HEK293 (cell line): ENCODE results near the gene DAGLA.

Source experiments
- CTCF ChIA-PET: fragments of 350-600 bp; formaldehyde crosslinking; extraction: SDS; loops from one replicate; lab custom pipeline; 2021; ENCODE audit warnings: antibody characterized with exemption; lab: Yijun Ruan, JAX
- POLR2A ChIA-PET: fragments of 300-600 bp; formaldehyde crosslinking; extraction: SDS; loops from one replicate; lab custom pipeline; 2020; ENCODE audit warnings: antibody characterized with exemption, inconsistent platforms; lab: Yijun Ruan, JAX
- H3K27ac ChIP-seq: fragments of 200-500 bp; sonication (Bioruptor generic); 2 replicates; pipeline ENCODE4 v1.5.1; 2014; ENCODE audit warnings: low read depth, low read length, control low read depth, inconsistent platforms; ENCODE audit errors: extremely low read depth
- H3K36me3 ChIP-seq, 2 experiments: fragments of 200-500 bp in 1 of 2; sonication (Bioruptor generic) in 1 of 2; 1 replicate in 1 of 2; 2 replicates in 1 of 2; pipeline ENCODE4 v1.5.1; 2014 to 2017; ENCODE audit warnings: inconsistent platforms in 2 of 2, low read length in 2 of 2; ENCODE audit not compliant: control insufficient read depth in 2 of 2, insufficient read depth in 1 of 2
- H3K4me1 ChIP-seq: fragments of 200-500 bp; sonication (Bioruptor generic); 2 replicates; pipeline ENCODE4 v1.5.1; 2014; ENCODE audit warnings: mild to moderate bottlenecking, low read length, inconsistent platforms; ENCODE audit not compliant: control insufficient read depth, insufficient read depth
- H3K4me3 ChIP-seq: 2 replicates; pipeline ENCODE4 v1.5.1; 2011; ENCODE audit warnings: low read depth, mild to moderate bottlenecking, control low read depth, low read length, moderate library complexity
- H3K9me3 ChIP-seq: fragments of 200-500 bp; sonication (Bioruptor generic); 2 replicates; pipeline ENCODE4 v1.5.1; 2014; ENCODE audit warnings: low read depth, low read length, inconsistent platforms; ENCODE audit not compliant: control insufficient read depth, insufficient read depth
- GLIS1 ChIP-seq: fragments of 450-650 bp; formaldehyde crosslinking; IDR thresholded peaks from 2 replicates; pipeline ENCODE4 v1.5.1; 2016; ENCODE audit warnings: missing biosample characterization, missing genetic modification characterization
- GLIS2 ChIP-seq: fragments of 450-650 bp; formaldehyde crosslinking; IDR thresholded peaks from 2 replicates; pipeline ENCODE4 v1.5.1; 2016; ENCODE audit warnings: missing biosample characterization, missing genetic modification characterization
- ZBTB17 ChIP-seq: fragments of 450-650 bp; formaldehyde crosslinking; IDR thresholded peaks from 2 replicates; pipeline ENCODE4 v1.5.1; 2016; ENCODE audit warnings: missing biosample characterization, missing genetic modification characterization
- ZIC2 ChIP-seq: fragments of 450-650 bp; formaldehyde crosslinking; IDR thresholded peaks from 2 replicates; pipeline ENCODE4 v1.5.1; 2016; ENCODE audit warnings: missing biosample characterization, missing genetic modification characterization
- ZNF169 ChIP-seq: fragments of 450-650 bp; formaldehyde crosslinking; IDR thresholded peaks from 2 replicates; pipeline ENCODE4 v1.5.1; 2016; ENCODE audit warnings: missing biosample characterization, missing genetic modification characterization
- ZNF266 ChIP-seq: fragments of 450-650 bp; formaldehyde crosslinking; IDR thresholded peaks from 2 replicates; pipeline ENCODE4 v1.5.1; 2016; ENCODE audit warnings: missing biosample characterization, missing genetic modification characterization, low read depth
- ZNF311 ChIP-seq: fragments of 450-650 bp; formaldehyde crosslinking; IDR thresholded peaks from 2 replicates; pipeline ENCODE4 v1.5.1; 2017; ENCODE audit warnings: missing biosample characterization, missing genetic modification characterization, borderline replicate concordance
- ZNF324 ChIP-seq: fragments of 450-650 bp; formaldehyde crosslinking; IDR thresholded peaks from 2 replicates; pipeline ENCODE4 v1.5.1; 2016; ENCODE audit warnings: missing biosample characterization, missing genetic modification characterization
- ZNF335 ChIP-seq: fragments of 450-650 bp; formaldehyde crosslinking; conservative IDR thresholded peaks from 2 replicates; pipeline ENCODE4 v1.5.1; 2016; ENCODE audit warnings: missing biosample characterization, missing genetic modification characterization
- ZNF354C ChIP-seq: fragments of 450-650 bp; formaldehyde crosslinking; IDR thresholded peaks from 2 replicates; pipeline ENCODE4 v1.5.1; 2016; ENCODE audit warnings: missing biosample characterization, missing genetic modification characterization, low read depth, borderline replicate concordance
- ZNF404 ChIP-seq: fragments of 450-650 bp; formaldehyde crosslinking; IDR thresholded peaks from 2 replicates; pipeline ENCODE4 v1.5.1; 2017; ENCODE audit warnings: missing biosample characterization, missing genetic modification characterization
- ZNF510 ChIP-seq: fragments of 450-650 bp; formaldehyde crosslinking; IDR thresholded peaks from 2 replicates; pipeline ENCODE4 v1.5.1; 2018; ENCODE audit warnings: mild to moderate bottlenecking, missing genetic modification characterization, missing biosample characterization; ENCODE audit not compliant: insufficient replicate concordance
- ZNF514 ChIP-seq: fragments of 450-650 bp; formaldehyde crosslinking; IDR thresholded peaks from 2 replicates; pipeline ENCODE4 v1.5.1; 2016; ENCODE audit warnings: missing biosample characterization, missing genetic modification characterization
- ZNF585B ChIP-seq: fragments of 450-650 bp; formaldehyde crosslinking; IDR thresholded peaks from 2 replicates; pipeline ENCODE4 v1.5.1; 2016; ENCODE audit warnings: missing biosample characterization, missing genetic modification characterization
- ZNF660 ChIP-seq: fragments of 450-650 bp; IDR thresholded peaks from 2 replicates; pipeline ENCODE4 v1.5.1; 2018; ENCODE audit warnings: missing biosample characterization, mild to moderate bottlenecking, missing genetic modification characterization
- ZNF701 ChIP-seq: fragments of 450-650 bp; formaldehyde crosslinking; IDR thresholded peaks from 2 replicates; pipeline ENCODE4 v1.5.1; 2016; ENCODE audit warnings: missing biosample characterization, missing genetic modification characterization
- ZNF76 ChIP-seq: fragments of 450-650 bp; formaldehyde crosslinking; IDR thresholded peaks from 2 replicates; pipeline ENCODE4; 2016; ENCODE audit warnings: low read depth, missing biosample characterization, missing genetic modification characterization, borderline replicate concordance
- ZNF791 ChIP-seq: fragments of 450-650 bp; formaldehyde crosslinking; IDR thresholded peaks from 2 replicates; pipeline ENCODE4 v1.5.1; 2016; ENCODE audit warnings: missing biosample characterization, missing genetic modification characterization
- ZNF830 ChIP-seq: fragments of 450-650 bp; IDR thresholded peaks from 2 replicates; pipeline ENCODE4 v1.5.0; 2018; ENCODE audit warnings: missing biosample characterization, missing genetic modification characterization, low read depth, mild to moderate bottlenecking, moderate library complexity
- TF ChIP-seq, protein P1 (sequence below): fragments of 450-650 bp; formaldehyde crosslinking; IDR thresholded peaks from 2 replicates; pipeline ENCODE4 v1.5.1; 2016; ENCODE audit warnings: missing biosample characterization, missing genetic modification characterization, low read depth
- TF ChIP-seq, protein P2 (sequence below): fragments of 450-650 bp; formaldehyde crosslinking; IDR thresholded peaks from 2 replicates; pipeline ENCODE4 v1.5.1; 2016; ENCODE audit warnings: missing biosample characterization, missing genetic modification characterization
- TF ChIP-seq, protein P3 (sequence below): fragments of 450-650 bp; formaldehyde crosslinking; IDR thresholded peaks from 2 replicates; pipeline ENCODE4 v1.5.1; 2016; ENCODE audit warnings: missing biosample characterization, missing genetic modification characterization
- TF ChIP-seq, protein P4 (sequence below): fragments of 450-650 bp; formaldehyde crosslinking; IDR thresholded peaks from 2 replicates; pipeline ENCODE4 v1.5.1; 2016; ENCODE audit warnings: missing biosample characterization, missing genetic modification characterization

Gene DAGLA

DNA sequence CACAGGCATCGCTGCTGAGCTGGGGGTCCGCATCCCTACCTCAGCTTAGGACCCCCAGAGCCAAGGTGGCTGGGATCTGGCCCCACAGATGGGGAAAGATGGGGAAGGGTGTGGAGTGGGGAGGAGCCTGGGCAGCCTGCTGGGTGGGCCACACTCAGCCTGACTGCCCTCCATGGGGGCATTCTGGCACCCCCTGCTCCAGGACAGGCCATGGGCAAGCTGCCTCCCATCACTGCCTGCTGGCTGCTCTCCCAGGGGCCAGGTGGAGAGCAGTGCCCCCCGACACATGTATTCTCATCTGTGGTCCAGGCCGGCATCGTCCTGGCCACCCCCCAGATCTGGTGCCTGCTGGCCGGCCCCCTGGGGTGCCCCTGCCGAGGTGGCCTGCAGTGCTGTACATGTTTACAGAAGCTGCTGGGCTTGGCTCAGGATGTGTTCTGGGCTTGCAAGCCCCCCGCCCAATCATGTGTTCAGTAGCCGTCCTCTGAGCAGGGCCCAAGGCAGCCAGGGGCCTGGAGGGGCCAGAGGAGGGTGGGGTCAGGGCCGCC is 64.5 kb downstream of the DAGLA start:
- CTCF ChIA-PET = interaction anchor here (0.5 to 2.3 kb wide), 3 partner anchors 43 to 1329 kb away, joined by 3 to 10 read pairs (median 4); no protein-coding TSS in a partner anchor
- no peak for TF ChIP-seq ZNF354C (tag by site-specific recombination)
- TF ChIP-seq ZNF701 (tag by site-specific recombination) = no peak
- peak; percentile 60 for TF ChIP-seq GLIS2 (tag by site-specific recombination)
- TF ChIP-seq ZNF514 (tag by site-specific recombination) = no peak
- peak; percentile 55 for TF ChIP-seq ZIC2 (tag by site-specific recombination)
- TF ChIP-seq, protein P1, sequence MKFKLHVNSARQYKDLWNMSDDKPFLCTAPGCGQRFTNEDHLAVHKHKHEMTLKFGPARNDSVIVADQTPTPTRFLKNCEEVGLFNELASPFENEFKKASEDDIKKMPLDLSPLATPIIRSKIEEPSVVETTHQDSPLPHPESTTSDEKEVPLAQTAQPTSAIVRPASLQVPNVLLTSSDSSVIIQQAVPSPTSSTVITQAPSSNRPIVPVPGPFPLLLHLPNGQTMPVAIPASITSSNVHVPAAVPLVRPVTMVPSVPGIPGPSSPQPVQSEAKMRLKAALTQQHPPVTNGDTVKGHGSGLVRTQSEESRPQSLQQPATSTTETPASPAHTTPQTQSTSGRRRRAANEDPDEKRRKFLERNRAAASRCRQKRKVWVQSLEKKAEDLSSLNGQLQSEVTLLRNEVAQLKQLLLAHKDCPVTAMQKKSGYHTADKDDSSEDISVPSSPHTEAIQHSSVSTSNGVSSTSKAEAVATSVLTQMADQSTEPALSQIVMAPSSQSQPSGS = no peak
- peak; percentile 79 for TF ChIP-seq GLIS1 (tag by site-specific recombination)
- peak; percentile 46 for TF ChIP-seq ZNF335
- TF ChIP-seq, protein P2, sequence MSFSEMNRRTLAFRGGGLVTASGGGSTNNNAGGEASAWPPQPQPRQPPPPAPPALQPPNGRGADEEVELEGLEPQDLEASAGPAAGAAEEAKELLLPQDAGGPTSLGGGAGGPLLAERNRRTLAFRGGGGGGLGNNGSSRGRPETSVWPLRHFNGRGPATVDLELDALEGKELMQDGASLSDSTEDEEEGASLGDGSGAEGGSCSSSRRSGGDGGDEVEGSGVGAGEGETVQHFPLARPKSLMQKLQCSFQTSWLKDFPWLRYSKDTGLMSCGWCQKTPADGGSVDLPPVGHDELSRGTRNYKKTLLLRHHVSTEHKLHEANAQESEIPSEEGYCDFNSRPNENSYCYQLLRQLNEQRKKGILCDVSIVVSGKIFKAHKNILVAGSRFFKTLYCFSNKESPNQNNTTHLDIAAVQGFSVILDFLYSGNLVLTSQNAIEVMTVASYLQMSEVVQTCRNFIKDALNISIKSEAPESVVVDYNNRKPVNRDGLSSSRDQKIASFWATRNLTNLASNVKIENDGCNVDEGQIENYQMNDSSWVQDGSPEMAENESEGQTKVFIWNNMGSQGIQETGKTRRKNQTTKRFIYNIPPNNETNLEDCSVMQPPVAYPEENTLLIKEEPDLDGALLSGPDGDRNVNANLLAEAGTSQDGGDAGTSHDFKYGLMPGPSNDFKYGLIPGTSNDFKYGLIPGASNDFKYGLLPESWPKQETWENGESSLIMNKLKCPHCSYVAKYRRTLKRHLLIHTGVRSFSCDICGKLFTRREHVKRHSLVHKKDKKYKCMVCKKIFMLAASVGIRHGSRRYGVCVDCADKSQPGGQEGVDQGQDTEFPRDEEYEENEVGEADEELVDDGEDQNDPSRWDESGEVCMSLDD = no peak
- no peak for TF ChIP-seq ZNF76 (tag by site-specific recombination)
- no peak for TF ChIP-seq ZNF660 (tag by site-specific recombination)
- TF ChIP-seq ZNF311 (tag by site-specific recombination) = no peak
- TF ChIP-seq, all 188 proteins: peak for 4
- Histone ChIP-seq H3K36me3 (peaks cover 0 to 25% of the 10 kb centered on the region in 2 experiments; a peak in 1 of 3 replicates), H3K9me3 (no peaks in the 10 kb centered on the region), H3K4me1 (no peaks in the 10 kb centered on the region), H3K4me3 (no peak overlapping the region), H3K27ac (no peak overlapping the region)
- POLR2A ChIA-PET = no interaction called here

DNA sequence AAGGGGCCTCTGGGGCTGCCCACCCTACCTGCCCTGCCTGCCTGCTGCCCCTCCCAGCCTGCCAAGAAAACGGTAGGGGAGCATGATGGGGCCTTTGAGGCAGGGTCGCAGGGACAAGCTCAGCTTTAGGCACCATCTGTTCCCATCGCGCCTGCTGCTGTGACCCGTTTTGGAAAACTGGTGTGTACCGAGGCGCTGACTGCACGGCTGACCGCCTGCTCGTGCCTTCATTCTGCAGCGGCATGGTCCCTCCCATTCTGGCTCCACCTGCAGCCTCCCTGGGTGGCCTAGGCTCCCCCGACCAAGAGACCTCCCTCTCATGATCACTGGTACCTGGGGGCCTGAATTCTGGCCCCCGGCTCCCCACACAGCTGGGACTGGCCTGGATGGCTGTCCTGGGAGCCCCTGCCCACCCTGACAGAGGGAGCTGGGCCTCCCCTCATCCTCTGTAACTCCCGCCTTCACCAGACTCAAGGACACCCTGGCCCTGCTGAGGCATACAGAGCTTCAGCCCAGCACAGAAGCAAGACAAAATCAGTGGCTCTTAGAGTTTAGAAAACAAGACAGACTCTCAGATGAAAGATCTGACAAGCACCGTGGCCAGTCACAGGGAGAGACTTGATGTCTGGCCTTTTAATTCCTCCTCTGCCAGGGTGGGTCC is 65.7 kb downstream of the DAGLA start:
- Histone ChIP-seq H3K4me1 (no peaks in the 10 kb centered on the region), H3K36me3 (peaks cover 0 to 14% of the 10 kb centered on the region in 2 experiments; a peak in 1 of 3 replicates), H3K9me3 (no peaks in the 10 kb centered on the region), H3K4me3 (no peak overlapping the region), H3K27ac (no peak overlapping the region)
- POLR2A ChIA-PET = interaction anchor here (0.6 to 1.5 kb wide), 2 partner anchors 42 to 124 kb away, joined by 3 to 8 read pairs; no protein-coding TSS in a partner anchor
- TF ChIP-seq GLIS1 (tag by site-specific recombination) (0 out of 2 replicates have a peak, but pooled peaks have one; percentile 11), ZBTB17 (tag by site-specific recombination) (peak; percentile 59), ZNF585B (tag by site-specific recombination) (no peak), ZNF324 (tag by site-specific recombination) (no peak), ZNF169 (tag by site-specific recombination) (no peak), ZNF266 (tag by site-specific recombination) (no peak), ZNF510 (tag by site-specific recombination) (no peak), ZNF791 (no peak), ZNF830 (no peak), ZNF404 (no peak)
- TF ChIP-seq, protein P3, sequence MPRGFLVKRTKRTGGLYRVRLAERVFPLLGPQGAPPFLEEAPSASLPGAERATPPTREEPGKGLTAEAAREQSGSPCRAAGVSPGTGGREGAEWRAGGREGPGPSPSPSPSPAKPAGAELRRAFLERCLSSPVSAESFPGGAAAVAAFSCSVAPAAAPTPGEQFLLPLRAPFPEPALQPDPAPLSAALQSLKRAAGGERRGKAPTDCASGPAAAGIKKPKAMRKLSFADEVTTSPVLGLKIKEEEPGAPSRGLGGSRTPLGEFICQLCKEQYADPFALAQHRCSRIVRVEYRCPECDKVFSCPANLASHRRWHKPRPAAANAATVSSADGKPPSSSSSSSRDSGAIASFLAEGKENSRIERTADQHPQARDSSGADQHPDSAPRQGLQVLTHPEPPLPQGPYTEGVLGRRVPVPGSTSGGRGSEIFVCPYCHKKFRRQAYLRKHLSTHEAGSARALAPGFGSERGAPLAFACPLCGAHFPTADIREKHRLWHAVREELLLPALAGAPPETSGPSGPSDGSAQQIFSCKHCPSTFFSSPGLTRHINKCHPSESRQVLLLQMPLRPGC = no peak
- TF ChIP-seq, protein P4, sequence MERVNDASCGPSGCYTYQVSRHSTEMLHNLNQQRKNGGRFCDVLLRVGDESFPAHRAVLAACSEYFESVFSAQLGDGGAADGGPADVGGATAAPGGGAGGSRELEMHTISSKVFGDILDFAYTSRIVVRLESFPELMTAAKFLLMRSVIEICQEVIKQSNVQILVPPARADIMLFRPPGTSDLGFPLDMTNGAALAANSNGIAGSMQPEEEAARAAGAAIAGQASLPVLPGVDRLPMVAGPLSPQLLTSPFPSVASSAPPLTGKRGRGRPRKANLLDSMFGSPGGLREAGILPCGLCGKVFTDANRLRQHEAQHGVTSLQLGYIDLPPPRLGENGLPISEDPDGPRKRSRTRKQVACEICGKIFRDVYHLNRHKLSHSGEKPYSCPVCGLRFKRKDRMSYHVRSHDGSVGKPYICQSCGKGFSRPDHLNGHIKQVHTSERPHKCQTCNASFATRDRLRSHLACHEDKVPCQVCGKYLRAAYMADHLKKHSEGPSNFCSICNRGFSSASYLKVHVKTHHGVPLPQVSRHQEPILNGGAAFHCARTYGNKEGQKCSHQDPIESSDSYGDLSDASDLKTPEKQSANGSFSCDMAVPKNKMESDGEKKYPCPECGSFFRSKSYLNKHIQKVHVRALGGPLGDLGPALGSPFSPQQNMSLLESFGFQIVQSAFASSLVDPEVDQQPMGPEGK (tag by site-specific recombination) = no peak
- CTCF ChIA-PET = interaction anchor here (0.6 to 6.7 kb wide), 5 partner anchors 12 to 367 kb away, joined by 3 to 118 read pairs (median 11); partner anchors contain the start of genes FEN1 and TMEM258
